ENCODE data around the gene SAMD4A.

SAMD4A gene

DNA sequence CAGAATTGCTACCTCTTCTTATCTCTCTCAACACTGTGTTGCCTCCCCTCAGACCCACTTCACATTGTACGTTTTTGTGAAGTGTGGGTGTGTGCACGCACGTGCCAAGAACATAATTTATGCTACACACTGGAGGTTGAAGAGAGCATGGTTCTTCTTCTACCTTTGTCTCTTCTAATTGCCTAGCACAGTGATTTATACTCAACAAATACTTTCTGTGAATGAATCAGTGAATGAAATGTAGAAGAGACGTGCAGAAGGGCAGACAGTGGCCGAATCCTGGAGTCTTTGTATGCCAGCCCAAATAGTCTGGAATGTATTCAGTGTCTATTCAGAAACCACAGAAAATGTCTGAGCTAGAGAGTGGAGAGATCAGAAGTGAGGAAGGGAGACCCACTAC is 4.6 kb upstream of the SAMD4A start:
- Mint-ChIP-seq H3K9me3 (no peaks in the 10 kb centered on the region), H3K27ac (no peak overlapping the region), H3K27me3 (ENCODE audit: low read depth, poor library complexity) (peaks cover 40% of the 10 kb centered on the region), H3K36me3 (ENCODE audit: low read depth) (no peaks in the 10 kb centered on the region), H3K4me3 (no peak overlapping the region), H3K4me1 (peaks cover 11% of the 10 kb centered on the region)
- DNase-seq, result no peak
- TF ChIP-seq, protein P1, sequence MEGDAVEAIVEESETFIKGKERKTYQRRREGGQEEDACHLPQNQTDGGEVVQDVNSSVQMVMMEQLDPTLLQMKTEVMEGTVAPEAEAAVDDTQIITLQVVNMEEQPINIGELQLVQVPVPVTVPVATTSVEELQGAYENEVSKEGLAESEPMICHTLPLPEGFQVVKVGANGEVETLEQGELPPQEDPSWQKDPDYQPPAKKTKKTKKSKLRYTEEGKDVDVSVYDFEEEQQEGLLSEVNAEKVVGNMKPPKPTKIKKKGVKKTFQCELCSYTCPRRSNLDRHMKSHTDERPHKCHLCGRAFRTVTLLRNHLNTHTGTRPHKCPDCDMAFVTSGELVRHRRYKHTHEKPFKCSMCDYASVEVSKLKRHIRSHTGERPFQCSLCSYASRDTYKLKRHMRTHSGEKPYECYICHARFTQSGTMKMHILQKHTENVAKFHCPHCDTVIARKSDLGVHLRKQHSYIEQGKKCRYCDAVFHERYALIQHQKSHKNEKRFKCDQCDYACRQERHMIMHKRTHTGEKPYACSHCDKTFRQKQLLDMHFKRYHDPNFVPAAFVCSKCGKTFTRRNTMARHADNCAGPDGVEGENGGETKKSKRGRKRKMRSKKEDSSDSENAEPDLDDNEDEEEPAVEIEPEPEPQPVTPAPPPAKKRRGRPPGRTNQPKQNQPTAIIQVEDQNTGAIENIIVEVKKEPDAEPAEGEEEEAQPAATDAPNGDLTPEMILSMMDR (IDR thresholded peaks at IDR 0.05), result no peak

DNA sequence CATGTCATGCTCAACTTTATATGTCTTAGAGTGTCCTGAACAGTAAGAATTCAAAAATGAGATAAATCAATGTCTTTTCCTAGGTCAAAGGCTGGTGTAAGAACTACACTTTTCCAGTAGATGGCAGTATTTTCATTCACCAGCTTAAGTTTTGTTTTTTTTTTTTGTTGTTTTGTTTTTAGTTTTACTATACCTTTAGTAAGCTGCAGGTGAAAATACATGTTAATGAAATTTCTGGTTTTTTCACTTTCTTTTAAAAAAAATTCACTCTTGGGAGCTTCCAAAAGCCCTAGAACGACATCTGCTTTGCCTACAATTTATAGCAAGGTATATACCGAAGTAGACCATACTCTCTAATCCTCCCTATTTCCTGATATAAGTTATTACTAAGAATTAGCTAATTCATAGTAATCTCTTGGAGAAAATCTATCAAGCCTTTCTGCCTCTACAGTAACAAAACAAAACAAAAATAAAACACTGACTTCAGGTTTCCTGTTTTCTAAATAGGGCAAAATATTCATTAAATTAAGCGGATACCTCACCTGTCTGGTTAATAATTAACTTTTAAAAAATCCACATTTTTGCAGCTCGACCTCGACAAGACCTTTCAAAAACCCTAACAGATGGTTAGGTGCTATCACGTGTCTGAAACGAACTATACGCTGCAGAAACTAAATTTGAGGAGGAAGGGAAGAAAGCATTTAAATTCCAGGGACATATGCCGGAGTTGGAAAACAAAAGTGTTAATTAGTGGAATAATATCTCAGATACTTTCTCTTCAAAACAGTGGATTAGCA is 2.7 kb upstream of the SAMD4A start:
- DNase-seq, result no peak
- TF ChIP-seq, protein P1 (IDR thresholded peaks at IDR 0.05), result peak; percentile 93
- no peak overlapping the region for H3K27ac Mint-ChIP-seq
- H3K9me3 Mint-ChIP-seq, result no peaks in the 10 kb centered on the region
- peak overlapping the region; percentile 84 for H3K4me3 Mint-ChIP-seq
- H3K27me3 Mint-ChIP-seq (ENCODE audit: low read depth, poor library complexity), result peaks cover 58% of the 10 kb centered on the region
- H3K4me1 Mint-ChIP-seq, result peaks cover 26% of the 10 kb centered on the region
- no peaks in the 10 kb centered on the region for H3K36me3 Mint-ChIP-seq (ENCODE audit: low read depth)

DNA sequence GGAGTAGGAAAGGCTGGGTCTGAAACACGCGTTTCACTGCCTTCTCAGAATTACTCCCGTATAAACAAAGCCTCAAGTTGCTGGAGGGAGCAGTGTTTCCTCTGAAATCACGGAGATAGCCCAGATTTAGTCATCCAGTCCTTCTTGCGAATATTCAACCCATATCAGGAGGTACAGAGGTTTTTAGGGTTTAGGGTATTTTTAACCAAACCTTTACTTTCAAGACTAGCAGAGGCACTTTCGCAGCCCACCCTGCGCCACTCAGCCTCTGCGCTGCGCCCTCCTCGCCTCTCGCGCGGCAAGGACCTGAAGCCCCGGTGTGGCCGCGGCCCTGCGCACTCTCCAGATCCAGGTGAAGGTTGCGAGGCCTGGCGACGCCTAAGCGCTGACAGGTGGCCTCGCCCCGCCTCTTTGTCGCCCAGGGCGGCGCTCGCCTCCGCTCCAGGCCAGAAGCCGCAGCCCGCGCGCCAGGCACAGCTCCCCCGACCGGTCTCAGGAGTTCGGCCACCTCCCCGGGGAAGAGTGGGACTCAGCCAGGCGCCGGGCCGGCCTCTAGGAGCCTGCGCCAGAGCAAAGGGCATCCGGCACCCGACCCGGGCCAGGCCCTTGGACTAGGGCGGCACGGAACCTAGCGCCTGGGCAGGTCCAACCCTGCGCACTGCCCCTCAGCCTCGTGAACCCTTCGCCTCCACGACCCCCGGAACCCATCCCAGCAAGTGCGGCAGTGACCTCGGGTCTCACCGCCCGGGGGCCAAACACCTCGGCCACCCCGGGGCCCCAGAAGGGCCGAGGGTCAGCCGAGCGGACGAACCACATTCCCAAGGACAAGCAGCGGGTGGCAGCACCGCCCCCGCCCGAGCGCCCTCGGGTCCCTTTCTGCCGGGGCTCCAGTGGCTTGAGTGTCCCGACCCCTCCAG is 1.8 kb upstream of the SAMD4A start:
- TF ChIP-seq, protein P1 (IDR thresholded peaks at IDR 0.05), result peak; percentile 9
- H3K27ac Mint-ChIP-seq, result no peak overlapping the region
- peaks cover 63% of the 10 kb centered on the region for H3K27me3 Mint-ChIP-seq (ENCODE audit: low read depth, poor library complexity)
- peak overlapping the region; percentile 84 for H3K4me3 Mint-ChIP-seq
- peaks cover 28% of the 10 kb centered on the region for H3K4me1 Mint-ChIP-seq
- H3K36me3 Mint-ChIP-seq (ENCODE audit: low read depth), result no peaks in the 10 kb centered on the region
- H3K9me3 Mint-ChIP-seq, result no peaks in the 10 kb centered on the region
- DNase-seq, result peak; percentile 73

DNA sequence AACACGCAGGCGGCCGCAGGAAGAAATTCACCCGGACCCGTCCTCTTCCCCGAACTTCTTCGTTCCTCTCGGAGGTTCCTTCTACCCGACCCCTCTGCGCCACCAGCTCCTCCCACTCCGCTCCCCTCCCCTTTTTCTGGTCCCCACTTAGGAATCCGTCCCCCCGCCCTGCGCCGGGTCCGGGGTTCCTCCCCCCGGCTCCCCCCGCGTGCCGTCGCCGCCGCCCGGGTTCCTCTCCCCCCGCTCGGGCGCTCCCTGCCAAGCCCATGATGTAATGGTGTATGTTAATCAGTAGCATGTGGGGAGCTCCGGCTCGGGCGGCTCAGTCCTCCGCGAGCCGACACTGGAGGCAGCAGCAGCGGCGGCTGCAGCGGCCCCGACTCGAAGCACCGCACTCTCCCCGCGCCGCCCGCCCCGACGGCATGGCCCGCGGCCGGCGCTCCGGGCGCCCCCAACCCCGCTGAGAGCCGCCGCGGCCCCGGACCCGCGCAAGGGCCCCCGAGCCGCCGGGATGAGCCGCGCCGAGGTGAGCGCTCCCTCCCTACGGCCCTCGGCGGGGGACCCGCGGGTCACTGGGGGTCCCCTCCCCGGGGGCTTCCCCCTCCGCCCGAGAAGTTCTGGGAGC is 1.0 kb upstream of the SAMD4A start:
- Mint-ChIP-seq H3K4me3 (peak overlapping the region; percentile 84), H3K27me3 (ENCODE audit: low read depth, poor library complexity) (peaks cover 61% of the 10 kb centered on the region), H3K36me3 (ENCODE audit: low read depth) (no peaks in the 10 kb centered on the region), H3K4me1 (peaks cover 28% of the 10 kb centered on the region), H3K27ac (no peak overlapping the region), H3K9me3 (no peaks in the 10 kb centered on the region)
- TF ChIP-seq, protein P1 (IDR thresholded peaks at IDR 0.05), result no peak
- peak; percentile 79 for DNase-seq

DNA sequence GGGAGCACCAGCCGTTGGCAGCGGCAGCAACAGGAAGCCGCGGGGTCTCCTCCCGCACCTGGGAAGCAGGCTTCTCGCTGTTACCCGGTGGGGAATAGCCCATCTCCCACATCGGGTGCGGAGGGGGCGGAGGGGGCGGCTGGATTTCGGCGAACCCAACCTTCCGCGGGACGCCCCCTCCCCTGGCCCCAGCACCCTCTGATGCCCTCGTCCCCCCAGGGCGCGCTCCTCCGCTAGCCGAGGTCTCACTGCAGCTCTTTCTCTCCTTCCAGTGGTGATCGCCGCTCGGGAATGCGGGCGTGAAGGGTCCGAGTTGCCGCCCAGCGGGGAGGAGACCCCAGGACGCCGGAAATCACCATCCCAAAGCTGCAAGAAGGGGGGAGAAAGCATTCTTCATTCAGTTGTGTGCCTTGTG is 303 bp downstream of the SAMD4A start:
- TF ChIP-seq, protein P1 (IDR thresholded peaks at IDR 0.05), result no peak
- peaks cover 6% of the 10 kb centered on the region for H3K9me3 Mint-ChIP-seq
- peak overlapping the region; percentile 93 for H3K4me3 Mint-ChIP-seq
- H3K36me3 Mint-ChIP-seq (ENCODE audit: low read depth), result peaks cover 5% of the 10 kb centered on the region
- peak; percentile 63 for DNase-seq
- H3K27ac Mint-ChIP-seq, result no peak overlapping the region
- peaks cover 54% of the 10 kb centered on the region for H3K27me3 Mint-ChIP-seq (ENCODE audit: low read depth, poor library complexity)
- H3K4me1 Mint-ChIP-seq, result peaks cover 27% of the 10 kb centered on the region

Data from nephron progenitor cell (in vitro differentiated cells).